ENCODE data around the gene FBXL3.

Gene FBXL3

DNA sequence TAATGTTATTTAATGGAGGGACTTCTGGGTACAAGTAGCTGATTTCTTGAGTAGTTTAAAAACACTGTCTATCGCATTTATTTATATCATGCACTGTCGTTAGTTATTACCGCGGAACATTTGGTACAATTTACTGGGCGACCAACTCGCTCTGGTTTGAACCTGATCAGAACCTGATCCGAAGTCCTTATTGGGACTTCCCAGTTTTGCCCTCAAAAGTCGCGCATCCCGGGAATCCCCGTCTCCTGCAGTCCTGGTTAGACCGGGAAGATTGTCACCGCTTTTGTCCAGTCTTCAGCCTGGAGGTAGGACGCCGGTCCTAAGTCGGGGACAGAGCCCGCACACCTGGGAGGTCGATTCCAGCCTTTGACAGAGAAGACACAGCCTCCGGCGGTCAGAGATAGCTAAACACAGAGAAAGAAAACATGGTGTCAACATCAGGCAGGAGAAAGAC is 34.4 kb downstream of the FBXL3 start:
- Histone ChIP-seq H3K4me3 (ENCODE audit: insufficient read depth, low read depth, low read length, poor library complexity, severe bottlenecking) (peak overlapping the region; percentile 86), H3K36me3 (ENCODE audit: control insufficient read depth, insufficient read depth, low read length) (no peaks in the 10 kb centered on the region), H3K4me1 (ENCODE audit: control insufficient read depth, insufficient read depth, low read length, poor library complexity, severe bottlenecking) (peaks cover 29% of the 10 kb centered on the region), H3K27ac (ENCODE audit: insufficient read depth, low read length, poor library complexity, severe bottlenecking) (peak overlapping the region; percentile 96), H3K9me3 (ENCODE audit: control insufficient read depth, low read length) (no peaks in the 10 kb centered on the region), H3K27me3 (replicated peaks; ENCODE audit: control insufficient read depth, insufficient read depth, low read length, poor library complexity, severe bottlenecking) (no peaks in the 10 kb centered on the region)
- peak in 1 of 3 donors; percentile 15 for DNase-seq

DNA sequence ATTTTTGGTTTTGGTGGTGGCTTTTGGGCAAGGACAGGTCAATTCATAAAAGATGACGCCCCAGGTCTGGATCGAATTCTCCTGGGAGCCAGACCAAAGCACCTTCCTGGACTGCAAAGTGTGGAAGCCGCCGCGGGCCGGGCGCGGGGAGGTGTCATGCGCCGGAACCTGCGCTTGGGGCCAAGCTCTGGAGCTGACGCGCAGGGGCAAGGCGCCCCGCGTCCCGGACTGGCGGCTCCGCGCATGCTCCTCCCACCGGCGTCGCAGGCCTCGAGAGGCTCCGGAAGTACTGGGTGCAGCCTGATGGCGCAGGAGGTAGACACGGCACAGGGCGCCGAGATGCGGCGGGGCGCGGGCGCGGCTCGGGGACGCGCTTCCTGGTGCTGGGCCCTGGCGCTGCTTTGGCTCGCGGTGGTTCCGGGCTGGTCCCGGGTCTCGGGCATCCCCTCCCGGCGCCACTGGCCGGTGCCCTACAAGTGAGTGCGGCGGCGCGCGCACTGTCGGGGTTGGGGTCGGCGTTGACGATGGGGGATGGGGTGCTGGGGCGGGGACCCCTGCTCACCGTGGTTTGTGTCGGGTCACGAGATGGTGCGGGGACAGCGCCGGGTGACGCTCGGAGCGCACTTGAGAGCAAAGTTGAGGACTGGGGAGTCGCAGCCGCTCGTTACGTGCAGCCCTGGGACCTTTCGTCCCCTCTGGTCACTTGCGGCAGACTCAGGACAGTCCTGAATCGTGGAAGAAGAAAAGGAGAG is 35.0 kb downstream of the FBXL3 start, which contains the start of gene CLN5:
TSS of gene CLN5 (plus strand) at position 286 of the 752 bp plus-strand sequence. CDS start at position 304, 18 bp downstream.
- no peaks in the 10 kb centered on the region for H3K9me3 ChIP-seq (ENCODE audit: control insufficient read depth, low read length)
- peak within 1 kb of the TSS; percentile 96 for H3K27ac ChIP-seq (ENCODE audit: insufficient read depth, low read length, poor library complexity, severe bottlenecking)
- peaks cover 29% of the 10 kb centered on the region for H3K4me1 ChIP-seq (ENCODE audit: control insufficient read depth, insufficient read depth, low read length, poor library complexity, severe bottlenecking)
- H3K27me3 ChIP-seq (replicated peaks; ENCODE audit: control insufficient read depth, insufficient read depth, low read length, poor library complexity, severe bottlenecking), result no peaks in the 10 kb centered on the region
- no peaks in the 10 kb centered on the region for H3K36me3 ChIP-seq (ENCODE audit: control insufficient read depth, insufficient read depth, low read length)
- peak; percentile 92 to 94 (median 93) for DNase-seq
- H3K4me3 ChIP-seq (ENCODE audit: insufficient read depth, low read depth, low read length, poor library complexity, severe bottlenecking), result peak within 1 kb of the TSS; percentile 86

DNA sequence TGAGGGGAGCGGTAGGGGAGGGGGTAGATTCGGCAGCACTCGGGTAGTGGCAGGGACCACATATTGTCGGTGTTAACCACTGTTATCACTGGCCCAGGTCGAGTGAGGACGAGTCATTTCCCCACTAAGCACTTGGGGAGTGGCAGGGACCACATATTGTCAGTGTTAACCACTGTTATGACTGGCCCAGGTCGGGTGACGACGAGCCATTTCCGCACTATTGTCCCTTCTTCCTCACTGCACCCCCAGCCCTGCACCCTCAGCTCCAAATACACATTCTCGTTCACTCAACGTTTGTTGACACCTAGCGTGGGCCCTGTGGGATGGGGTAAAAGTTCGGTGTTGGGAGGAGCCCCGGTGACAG is 35.5 kb downstream of the FBXL3 start:
- Histone ChIP-seq H3K27ac (ENCODE audit: insufficient read depth, low read length, poor library complexity, severe bottlenecking) (peak overlapping the region; percentile 96), H3K4me1 (ENCODE audit: control insufficient read depth, insufficient read depth, low read length, poor library complexity, severe bottlenecking) (peaks cover 29% of the 10 kb centered on the region), H3K9me3 (ENCODE audit: control insufficient read depth, low read length) (no peaks in the 10 kb centered on the region), H3K27me3 (replicated peaks; ENCODE audit: control insufficient read depth, insufficient read depth, low read length, poor library complexity, severe bottlenecking) (no peaks in the 10 kb centered on the region), H3K36me3 (ENCODE audit: control insufficient read depth, insufficient read depth, low read length) (no peaks in the 10 kb centered on the region), H3K4me3 (ENCODE audit: insufficient read depth, low read depth, low read length, poor library complexity, severe bottlenecking) (peak overlapping the region; percentile 86)
- peak; percentile 79 to 84 (median 81) for DNase-seq

DNA sequence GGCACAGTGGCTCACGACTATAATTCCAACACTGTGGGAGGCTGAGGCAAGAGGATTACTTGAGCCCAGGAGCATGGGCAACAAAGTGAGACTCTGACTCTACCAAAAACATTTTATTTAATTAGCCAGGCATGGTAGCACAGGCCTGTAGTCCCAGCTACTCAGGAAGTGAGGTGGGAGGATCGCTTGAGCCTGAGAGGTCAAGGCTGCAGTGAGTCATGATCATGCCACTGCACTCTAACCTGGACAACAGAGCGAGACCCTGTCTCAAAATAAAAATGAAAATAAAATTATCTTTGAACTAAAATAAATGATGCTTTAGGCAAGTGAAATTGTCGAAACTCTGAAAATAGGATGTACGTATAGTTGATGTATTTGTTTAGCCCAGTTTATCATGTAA is 43.3 kb downstream of the FBXL3 start:
- no peaks in the 10 kb centered on the region for H3K36me3 ChIP-seq (ENCODE audit: control insufficient read depth, insufficient read depth, low read length)
- no peak overlapping the region for H3K4me3 ChIP-seq (ENCODE audit: insufficient read depth, low read depth, low read length, poor library complexity, severe bottlenecking)
- peaks cover 6% of the 10 kb centered on the region for H3K4me1 ChIP-seq (ENCODE audit: control insufficient read depth, insufficient read depth, low read length, poor library complexity, severe bottlenecking)
- H3K9me3 ChIP-seq (ENCODE audit: control insufficient read depth, low read length), result no peaks in the 10 kb centered on the region
- DNase-seq, result no peak
- no peak overlapping the region for H3K27ac ChIP-seq (ENCODE audit: insufficient read depth, low read length, poor library complexity, severe bottlenecking)
- no peaks in the 10 kb centered on the region for H3K27me3 ChIP-seq (replicated peaks; ENCODE audit: control insufficient read depth, insufficient read depth, low read length, poor library complexity, severe bottlenecking)

DNA sequence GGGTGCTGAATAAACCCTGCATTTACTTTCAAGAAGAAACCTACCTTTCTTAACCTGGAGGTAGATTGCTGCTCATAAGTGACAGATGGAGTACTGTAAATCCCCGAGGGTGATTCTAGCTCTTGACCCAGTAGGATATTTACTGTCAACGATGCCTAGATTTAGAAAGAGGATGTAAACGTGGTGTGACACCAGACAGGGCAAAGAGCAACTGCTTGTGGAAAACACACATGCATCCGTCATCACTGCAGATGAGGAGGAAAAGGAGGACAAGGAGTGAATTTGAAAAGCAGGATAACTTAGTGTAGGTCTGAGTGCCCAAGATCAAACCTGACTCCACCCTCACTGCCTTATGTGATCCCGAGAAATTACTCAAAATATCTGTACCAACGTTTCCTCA is 44.9 kb downstream of the FBXL3 start:
- DNase-seq, result no peak
- Histone ChIP-seq H3K27ac (ENCODE audit: insufficient read depth, low read length, poor library complexity, severe bottlenecking) (no peak overlapping the region), H3K27me3 (replicated peaks; ENCODE audit: control insufficient read depth, insufficient read depth, low read length, poor library complexity, severe bottlenecking) (no peaks in the 10 kb centered on the region)

DNA sequence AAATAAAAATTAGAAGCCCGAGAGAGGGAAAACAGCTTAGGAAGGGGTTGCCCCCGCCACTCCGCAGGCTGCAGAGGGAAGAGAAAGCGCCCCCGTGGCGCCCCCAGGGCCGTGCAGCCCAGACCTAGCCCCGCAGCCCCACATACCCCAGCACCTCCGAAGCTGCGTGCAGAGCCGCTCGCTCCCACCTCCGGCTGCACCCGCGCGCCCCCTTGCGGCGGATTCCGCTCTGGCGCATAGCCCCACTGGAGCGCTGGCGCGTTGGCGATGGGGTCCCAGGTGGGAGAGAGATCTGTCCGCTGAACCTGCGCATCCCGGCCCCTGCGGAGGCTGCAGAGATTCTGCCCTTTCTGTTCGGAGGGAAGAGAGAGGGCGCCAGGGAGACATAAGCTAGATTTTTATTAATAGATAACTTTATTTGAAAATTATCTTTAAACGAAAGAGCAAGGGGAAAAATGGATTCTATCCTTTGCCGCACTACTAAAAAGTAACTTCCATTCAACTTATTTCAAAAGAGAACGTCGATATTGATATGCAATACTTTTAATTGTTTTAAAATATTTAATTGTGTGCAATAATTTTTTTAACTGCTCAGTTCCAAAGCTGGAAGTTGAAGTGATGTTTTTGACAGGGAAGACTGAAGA is 46.8 kb downstream of the FBXL3 start:
- peak; percentile 65 to 71 (median 68) for DNase-seq
- Histone ChIP-seq H3K36me3 (ENCODE audit: control insufficient read depth, insufficient read depth, low read length) (no peaks in the 10 kb centered on the region), H3K27ac (ENCODE audit: insufficient read depth, low read length, poor library complexity, severe bottlenecking) (no peak overlapping the region), H3K4me1 (ENCODE audit: control insufficient read depth, insufficient read depth, low read length, poor library complexity, severe bottlenecking) (peaks cover 12% of the 10 kb centered on the region), H3K27me3 (replicated peaks; ENCODE audit: control insufficient read depth, insufficient read depth, low read length, poor library complexity, severe bottlenecking) (no peaks in the 10 kb centered on the region), H3K4me3 (ENCODE audit: insufficient read depth, low read depth, low read length, poor library complexity, severe bottlenecking) (peak overlapping the region; percentile 25), H3K9me3 (ENCODE audit: control insufficient read depth, low read length) (no peaks in the 10 kb centered on the region)

More for the DNA sequence above, 44.9 kb downstream of the FBXL3 start:
- no peaks in the 10 kb centered on the region for H3K36me3 ChIP-seq (ENCODE audit: control insufficient read depth, insufficient read depth, low read length)
- H3K9me3 ChIP-seq (ENCODE audit: control insufficient read depth, low read length), result no peaks in the 10 kb centered on the region
- peaks cover 10% of the 10 kb centered on the region for H3K4me1 ChIP-seq (ENCODE audit: control insufficient read depth, insufficient read depth, low read length, poor library complexity, severe bottlenecking)
- H3K4me3 ChIP-seq (ENCODE audit: insufficient read depth, low read depth, low read length, poor library complexity, severe bottlenecking), result no peak overlapping the region

DNA sequence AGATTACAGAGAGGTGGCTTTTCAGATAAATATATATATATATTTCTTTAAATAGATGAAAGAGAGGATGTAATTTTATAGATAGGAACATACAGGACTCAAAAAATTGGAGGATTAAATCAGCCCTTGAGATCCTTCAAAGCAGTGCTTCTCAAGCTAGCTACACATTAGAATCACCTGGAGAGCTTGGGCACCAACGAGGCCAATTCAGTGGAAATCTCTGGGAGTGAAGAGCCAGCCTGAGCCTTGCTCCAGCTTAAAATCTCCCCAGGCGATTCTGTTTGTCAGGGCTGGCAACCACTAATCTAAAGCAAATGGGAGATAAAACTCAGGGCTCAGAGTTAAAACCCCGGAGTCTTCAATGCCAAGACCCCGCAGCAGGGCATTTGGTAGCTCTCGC is 50.0 kb downstream of the FBXL3 start:
- H3K4me3 ChIP-seq (ENCODE audit: insufficient read depth, low read depth, low read length, poor library complexity, severe bottlenecking), result no peak overlapping the region
- no peak overlapping the region for H3K27ac ChIP-seq (ENCODE audit: insufficient read depth, low read length, poor library complexity, severe bottlenecking)
- H3K9me3 ChIP-seq (ENCODE audit: control insufficient read depth, low read length), result no peaks in the 10 kb centered on the region
- no peak for DNase-seq
- H3K36me3 ChIP-seq (ENCODE audit: control insufficient read depth, insufficient read depth, low read length), result no peaks in the 10 kb centered on the region
- H3K4me1 ChIP-seq (ENCODE audit: control insufficient read depth, insufficient read depth, low read length, poor library complexity, severe bottlenecking), result peaks cover 12% of the 10 kb centered on the region
- H3K27me3 ChIP-seq (replicated peaks; ENCODE audit: control insufficient read depth, insufficient read depth, low read length, poor library complexity, severe bottlenecking), result no peaks in the 10 kb centered on the region

DNA sequence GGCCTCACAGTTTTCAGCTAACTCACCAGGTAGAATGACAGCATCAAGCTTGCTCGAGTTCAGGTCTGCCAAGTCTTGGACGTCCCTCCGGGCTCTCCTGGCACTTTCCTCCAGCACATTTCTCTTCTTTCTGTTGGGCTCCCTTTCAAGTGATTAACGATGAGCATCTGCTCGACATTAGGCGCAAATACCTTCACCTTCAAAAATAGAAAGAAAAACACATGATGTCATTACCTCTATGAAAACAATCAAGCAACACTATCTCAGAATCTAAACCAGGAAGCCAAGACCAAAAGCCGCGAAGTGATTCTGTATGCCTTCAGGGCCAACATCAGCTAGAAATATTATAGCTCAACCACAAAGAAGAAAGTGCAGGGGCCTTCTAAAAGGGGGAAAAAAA is 50.5 kb downstream of the FBXL3 start:
- Histone ChIP-seq H3K4me1 (ENCODE audit: control insufficient read depth, insufficient read depth, low read length, poor library complexity, severe bottlenecking) (peaks cover 12% of the 10 kb centered on the region), H3K36me3 (ENCODE audit: control insufficient read depth, insufficient read depth, low read length) (no peaks in the 10 kb centered on the region), H3K9me3 (ENCODE audit: control insufficient read depth, low read length) (no peaks in the 10 kb centered on the region), H3K27ac (ENCODE audit: insufficient read depth, low read length, poor library complexity, severe bottlenecking) (no peak overlapping the region), H3K27me3 (replicated peaks; ENCODE audit: control insufficient read depth, insufficient read depth, low read length, poor library complexity, severe bottlenecking) (no peaks in the 10 kb centered on the region), H3K4me3 (ENCODE audit: insufficient read depth, low read depth, low read length, poor library complexity, severe bottlenecking) (no peak overlapping the region)
- DNase-seq, result no peak

DNA sequence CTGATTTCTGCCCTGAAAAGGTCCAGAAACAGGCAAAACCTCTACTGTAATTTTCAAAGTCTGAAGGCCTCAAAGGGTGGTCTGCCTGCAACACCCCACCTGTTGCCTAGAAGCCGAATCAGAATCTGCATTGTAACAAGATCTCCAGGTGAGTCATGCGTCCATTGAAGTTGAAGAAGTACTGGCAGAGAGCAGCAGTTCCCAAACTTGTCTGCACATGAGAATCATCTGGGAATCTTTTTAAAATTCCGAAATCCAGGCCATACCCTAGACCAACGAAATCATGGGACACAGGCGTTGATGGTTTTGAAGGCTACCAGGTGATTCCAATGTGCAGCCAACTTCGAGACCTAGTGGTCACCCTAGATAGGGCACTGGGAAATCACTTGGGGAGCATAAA is 51.1 kb downstream of the FBXL3 start:
- no peaks in the 10 kb centered on the region for H3K36me3 ChIP-seq (ENCODE audit: control insufficient read depth, insufficient read depth, low read length)
- DNase-seq, result no peak
- peaks cover 12% of the 10 kb centered on the region for H3K4me1 ChIP-seq (ENCODE audit: control insufficient read depth, insufficient read depth, low read length, poor library complexity, severe bottlenecking)
- no peak overlapping the region for H3K27ac ChIP-seq (ENCODE audit: insufficient read depth, low read length, poor library complexity, severe bottlenecking)
- no peaks in the 10 kb centered on the region for H3K9me3 ChIP-seq (ENCODE audit: control insufficient read depth, low read length)
- no peaks in the 10 kb centered on the region for H3K27me3 ChIP-seq (replicated peaks; ENCODE audit: control insufficient read depth, insufficient read depth, low read length, poor library complexity, severe bottlenecking)
- no peak overlapping the region for H3K4me3 ChIP-seq (ENCODE audit: insufficient read depth, low read depth, low read length, poor library complexity, severe bottlenecking)

DNA sequence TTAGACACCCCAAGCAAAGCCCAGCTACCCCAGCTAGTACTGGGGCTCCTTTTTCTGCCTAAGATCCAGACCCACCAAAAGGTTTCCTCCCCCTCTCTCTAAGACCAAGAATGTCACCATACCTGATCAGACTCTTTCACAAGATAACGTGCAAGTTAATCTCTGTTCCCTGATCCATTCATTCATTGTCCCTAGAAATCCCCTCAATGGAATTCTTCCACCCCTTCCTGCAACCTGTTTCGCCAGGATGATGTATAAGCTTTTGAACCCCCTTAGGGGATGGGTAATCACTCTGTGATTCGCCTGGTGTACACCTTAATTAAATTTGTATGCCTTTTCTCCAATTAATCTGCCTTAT is 52.4 kb downstream of the FBXL3 start:
- Histone ChIP-seq H3K4me3 (ENCODE audit: insufficient read depth, low read depth, low read length, poor library complexity, severe bottlenecking) (no peak overlapping the region), H3K4me1 (ENCODE audit: control insufficient read depth, insufficient read depth, low read length, poor library complexity, severe bottlenecking) (peaks cover 6% of the 10 kb centered on the region), H3K9me3 (ENCODE audit: control insufficient read depth, low read length) (no peaks in the 10 kb centered on the region), H3K36me3 (ENCODE audit: control insufficient read depth, insufficient read depth, low read length) (no peaks in the 10 kb centered on the region), H3K27ac (ENCODE audit: insufficient read depth, low read length, poor library complexity, severe bottlenecking) (no peak overlapping the region), H3K27me3 (replicated peaks; ENCODE audit: control insufficient read depth, insufficient read depth, low read length, poor library complexity, severe bottlenecking) (no peaks in the 10 kb centered on the region)
- no peak for DNase-seq
